HCT116 (cell line): ENCODE measurements around the gene RBM28. TPM values are rescaled to one million over a fixed set of nuclear protein-coding genes. Genes with fewer than 3 reads are reported as not detected.

Source experiments
- ATAC-seq: fragments of 200-7000 bp; cut with Tn5 transposase; 2 replicates; pipeline ENCODE4 v1.9.1; 2020; ENCODE audit warnings: mild to moderate bottlenecking, moderate library complexity
- BruUV-seq: library from RNA; stranded (reverse); fragments of 400-500 nt; replicated peaks from 2 replicates; lab custom pipeline; 2021; lab: Mats Ljungman, UMichigan
- CTCF ChIA-PET: fragments of 300-600 bp; sonication (Branson Sonifier 250); formaldehyde crosslinking; loops from one replicate; lab custom pipeline; 2021; ENCODE audit warnings: antibody characterized with exemption; lab: Charles Lee
- POLR2A ChIA-PET: fragments of 300-600, 350-600 bp; sonication (Branson Sonifier 250); formaldehyde crosslinking; loops from one replicate; lab custom pipeline; 2021; ENCODE audit warnings: antibody characterized with exemption; lab: Charles Lee
- RAD21 ChIA-PET, 2 experiments: fragments of 300-600 bp; sonication (Branson Sonifier 250); formaldehyde crosslinking; loops; one replicate each; lab custom pipeline; 2023; ENCODE audit warnings: low total read pairs in 2 of 2; ENCODE audit not compliant: uncharacterized antibody in 2 of 2, unreplicated experiment in 2 of 2, low non-redundant PET in 1 of 2; lab: Charles Lee
- DNase-seq: peaks from one replicate; pipeline ENCODE4 v3.0.0-alpha.2; 2010; ENCODE audit warnings: low read depth, low spot score
- H2AFZ ChIP-seq: fragments of 200-600 bp; shearing (Covaris generic), sonication (generic); 2 replicates; pipeline ENCODE4 v1.6.1; 2017; ENCODE audit warnings: low read depth, mixed run types, mixed read lengths, antibody characterized with exemption, low read length; ENCODE audit not compliant: poor library complexity, severe bottlenecking
- H3K27ac ChIP-seq: 2 replicates; pipeline ENCODE4 v1.5.1; 2012; ENCODE audit warnings: low read depth, low read length
- H3K27me3 ChIP-seq: fragments of 200-600 bp; sonication (generic); 2 replicates; pipeline ENCODE4 v1.6.1; 2016; ENCODE audit warnings: mixed run types, low read length, mixed read lengths; ENCODE audit not compliant: insufficient read depth
- H3K36me3 ChIP-seq, 2 experiments: fragments of 200-500 bp in 1 of 2; fragments of 200-600 bp in 1 of 2; sonication (Bioruptor generic) in 1 of 2; sonication (generic) in 1 of 2; 2 replicates each; pipeline versions ENCODE4 v1.5.1 to v1.6.1; 2014 to 2016; ENCODE audit warnings: low read length in 2 of 2, inconsistent platforms in 1 of 2, mixed read lengths in 1 of 2, mixed run types in 1 of 2; ENCODE audit not compliant: insufficient read depth in 2 of 2, control insufficient read depth in 1 of 2
- H3K4me1 ChIP-seq, 2 experiments: fragments of 200-600 bp in 1 of 2; sonication (generic) in 1 of 2; 2 replicates each; pipeline versions ENCODE4 v1.5.1 to v1.6.1; 2012 to 2017; ENCODE audit warnings: low read length in 2 of 2, inconsistent platforms in 1 of 2, mild to moderate bottlenecking in 1 of 2, mixed read lengths in 1 of 2, mixed run types in 1 of 2, moderate library complexity in 1 of 2; ENCODE audit not compliant: insufficient read depth in 2 of 2, control insufficient read depth in 1 of 2
- H3K4me2 ChIP-seq: fragments of 200-600 bp; sonication (generic); 2 replicates; pipeline ENCODE4 v1.6.1; 2017; ENCODE audit warnings: mixed run types, low read length, mixed read lengths
- H3K4me3 ChIP-seq, 2 experiments: fragments of 200-600 bp in 1 of 2; sonication (generic) in 1 of 2; replicated peaks in 1 of 2; 2 replicates each; pipeline ENCODE4 v1.5.1; 2011 to 2016; ENCODE audit warnings: low read length in 2 of 2, control low read depth in 1 of 2, low read depth in 1 of 2, mild to moderate bottlenecking in 1 of 2, mixed read lengths in 1 of 2, mixed run types in 1 of 2
- H3K79me2 ChIP-seq: fragments of 200-600 bp; sonication (generic); 2 replicates; pipeline ENCODE4 v1.6.1; 2017; ENCODE audit warnings: mild to moderate bottlenecking, mixed run types, low read length, moderate library complexity, mixed read lengths; ENCODE audit not compliant: insufficient read depth
- H3K9ac ChIP-seq: fragments of 200-600 bp; sonication (generic); 2 replicates; pipeline ENCODE4 v1.6.1; 2016; ENCODE audit warnings: low read length, mixed read lengths
- H3K9me2 ChIP-seq: fragments of 200-600 bp; sonication (generic), shearing (Covaris generic); 2 replicates; pipeline ENCODE4 v1.6.1; 2017; ENCODE audit warnings: mixed run types, mild to moderate bottlenecking, moderate library complexity; ENCODE audit not compliant: insufficient read depth
- H3K9me3 ChIP-seq, 2 experiments: fragments of 200-500 bp in 1 of 2; fragments of 200-600 bp in 1 of 2; sonication (Bioruptor generic) in 1 of 2; sonication (generic) in 1 of 2; 2 replicates each; pipeline ENCODE4 v1.6.1; 2014 to 2017; ENCODE audit warnings: low read length in 2 of 2, mixed read lengths in 2 of 2, inconsistent platforms in 1 of 2, low read depth in 1 of 2, mild to moderate bottlenecking in 1 of 2, mixed run types in 1 of 2, moderate library complexity in 1 of 2; ENCODE audit not compliant: control insufficient read depth in 1 of 2, insufficient read depth in 1 of 2
- H4K20me1 ChIP-seq: fragments of 200-600 bp; sonication (generic), shearing (Covaris generic); 2 replicates; pipeline ENCODE4 v1.6.1; 2017; ENCODE audit warnings: mixed run types, mild to moderate bottlenecking, moderate library complexity; ENCODE audit not compliant: insufficient read depth
- CBX3 ChIP-seq: IDR thresholded peaks from 2 replicates; pipeline ENCODE4 v1.6.1; 2012; ENCODE audit warnings: low read depth
- EZH2phosphoT487 ChIP-seq: fragments of 200-600 bp; IDR thresholded peaks from 2 replicates; pipeline ENCODE4 v1.6.1; 2018; ENCODE audit warnings: antibody characterized with exemption, borderline replicate concordance
- FOSL1 ChIP-seq: IDR thresholded peaks from 2 replicates; pipeline ENCODE4 v1.6.1; 2012; ENCODE audit warnings: low read depth
- JUND ChIP-seq: IDR thresholded peaks from 2 replicates; pipeline ENCODE4 v1.6.1; 2012
- SP1 ChIP-seq: IDR thresholded peaks from 2 replicates; pipeline ENCODE4 v1.6.1; 2012; ENCODE audit warnings: low read depth
- SRF ChIP-seq: IDR thresholded peaks from 2 replicates; pipeline ENCODE4 v1.6.1; 2012; ENCODE audit warnings: low read depth
- TCF7L2 ChIP-seq: IDR thresholded peaks from 2 replicates; pipeline ENCODE4 v1.7.0; 2011; ENCODE audit warnings: borderline replicate concordance, inconsistent platforms; ENCODE audit not compliant: insufficient read depth, insufficient read length; ENCODE audit errors: extremely low read depth
- YY1 ChIP-seq: IDR thresholded peaks from 2 replicates; pipeline ENCODE4 v1.6.1; 2011; ENCODE audit warnings: low read length, low read depth, moderate library complexity, mild to moderate bottlenecking; ENCODE audit not compliant: insufficient replicate concordance; ENCODE audit errors: extremely low read depth
- intact Hi-C: fragments of 100-400 bp; cut with micrococcal nuclease; formaldehyde crosslinking; loops from 2 replicates; pipeline ENCODE4 v1.10.0; 2022
- total RNA-seq: library from RNA; stranded (reverse); gene quantifications from one replicate; pipeline ENCODE4 v1.2.1, GENCODE V29; 2021; ENCODE audit not compliant: unreplicated experiment
- TF ChIP-seq, protein P1 (sequence below): IDR thresholded peaks from 2 replicates; pipeline ENCODE4 v1.6.1; 2012; ENCODE audit warnings: low read depth
- TF ChIP-seq, protein P2 (sequence below): IDR thresholded peaks from 2 replicates; pipeline ENCODE4 v1.6.1; 2011; ENCODE audit warnings: mild to moderate bottlenecking, low read length, moderate library complexity; ENCODE audit not compliant: insufficient replicate concordance; ENCODE audit errors: extremely low read depth

Gene RBM28
- total RNA-seq, 1 experiment from 2014 or later, result 66.3 TPM

DNA sequence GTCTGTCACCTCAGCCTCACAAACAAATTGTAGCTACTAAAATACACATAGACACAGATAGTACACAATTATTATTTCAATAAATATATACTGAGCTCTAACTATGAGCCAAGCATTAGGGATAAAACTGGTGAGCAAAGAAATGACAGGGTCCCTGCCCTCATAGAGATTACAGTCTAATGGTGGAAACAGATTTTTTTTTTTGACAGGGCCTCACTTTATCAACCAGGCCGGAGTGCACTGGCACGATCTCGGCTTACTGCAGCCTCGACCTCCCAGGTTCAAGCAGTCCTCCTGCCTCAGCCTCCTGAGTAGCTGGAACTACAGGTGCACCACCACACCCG lies 695 bp upstream of the RBM28 start:
- Histone ChIP-seq H3K27me3 (no peaks in the 10 kb centered on the region), H4K20me1 (no peaks in the 10 kb centered on the region), H3K4me3 (peak overlapping the region in 1 of 2 experiments; percentile 92; a peak in 1 of 4 replicates), H2AFZ (peak overlapping the region; percentile 100), H3K4me1 (peaks cover 9 to 18% of the 10 kb centered on the region in 2 experiments), H3K9me3 (no peaks in the 10 kb centered on the region), H3K36me3 (peaks cover 0 to 4% of the 10 kb centered on the region in 2 experiments; a peak in 1 of 4 replicates), H3K4me2 (peak overlapping the region; percentile 75), H3K27ac (no peak overlapping the region), H3K79me2 (peaks cover 43% of the 10 kb centered on the region), H3K9me2 (no peaks in the 10 kb centered on the region), H3K9ac (no peak overlapping the region)
- ATAC-seq, result no peak
- RAD21 ChIA-PET, result no interaction called here
- TF ChIP-seq, protein P1, sequence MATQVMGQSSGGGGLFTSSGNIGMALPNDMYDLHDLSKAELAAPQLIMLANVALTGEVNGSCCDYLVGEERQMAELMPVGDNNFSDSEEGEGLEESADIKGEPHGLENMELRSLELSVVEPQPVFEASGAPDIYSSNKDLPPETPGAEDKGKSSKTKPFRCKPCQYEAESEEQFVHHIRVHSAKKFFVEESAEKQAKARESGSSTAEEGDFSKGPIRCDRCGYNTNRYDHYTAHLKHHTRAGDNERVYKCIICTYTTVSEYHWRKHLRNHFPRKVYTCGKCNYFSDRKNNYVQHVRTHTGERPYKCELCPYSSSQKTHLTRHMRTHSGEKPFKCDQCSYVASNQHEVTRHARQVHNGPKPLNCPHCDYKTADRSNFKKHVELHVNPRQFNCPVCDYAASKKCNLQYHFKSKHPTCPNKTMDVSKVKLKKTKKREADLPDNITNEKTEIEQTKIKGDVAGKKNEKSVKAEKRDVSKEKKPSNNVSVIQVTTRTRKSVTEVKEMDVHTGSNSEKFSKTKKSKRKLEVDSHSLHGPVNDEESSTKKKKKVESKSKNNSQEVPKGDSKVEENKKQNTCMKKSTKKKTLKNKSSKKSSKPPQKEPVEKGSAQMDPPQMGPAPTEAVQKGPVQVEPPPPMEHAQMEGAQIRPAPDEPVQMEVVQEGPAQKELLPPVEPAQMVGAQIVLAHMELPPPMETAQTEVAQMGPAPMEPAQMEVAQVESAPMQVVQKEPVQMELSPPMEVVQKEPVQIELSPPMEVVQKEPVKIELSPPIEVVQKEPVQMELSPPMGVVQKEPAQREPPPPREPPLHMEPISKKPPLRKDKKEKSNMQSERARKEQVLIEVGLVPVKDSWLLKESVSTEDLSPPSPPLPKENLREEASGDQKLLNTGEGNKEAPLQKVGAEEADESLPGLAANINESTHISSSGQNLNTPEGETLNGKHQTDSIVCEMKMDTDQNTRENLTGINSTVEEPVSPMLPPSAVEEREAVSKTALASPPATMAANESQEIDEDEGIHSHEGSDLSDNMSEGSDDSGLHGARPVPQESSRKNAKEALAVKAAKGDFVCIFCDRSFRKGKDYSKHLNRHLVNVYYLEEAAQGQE, result no peak
- TF ChIP-seq YY1, result no peak
- no peak for TF ChIP-seq SRF
- TF ChIP-seq FOSL1, result no peak
- no peak for TF ChIP-seq SP1
- no peak for TF ChIP-seq EZH2phosphoT487
- TF ChIP-seq, protein P2, sequence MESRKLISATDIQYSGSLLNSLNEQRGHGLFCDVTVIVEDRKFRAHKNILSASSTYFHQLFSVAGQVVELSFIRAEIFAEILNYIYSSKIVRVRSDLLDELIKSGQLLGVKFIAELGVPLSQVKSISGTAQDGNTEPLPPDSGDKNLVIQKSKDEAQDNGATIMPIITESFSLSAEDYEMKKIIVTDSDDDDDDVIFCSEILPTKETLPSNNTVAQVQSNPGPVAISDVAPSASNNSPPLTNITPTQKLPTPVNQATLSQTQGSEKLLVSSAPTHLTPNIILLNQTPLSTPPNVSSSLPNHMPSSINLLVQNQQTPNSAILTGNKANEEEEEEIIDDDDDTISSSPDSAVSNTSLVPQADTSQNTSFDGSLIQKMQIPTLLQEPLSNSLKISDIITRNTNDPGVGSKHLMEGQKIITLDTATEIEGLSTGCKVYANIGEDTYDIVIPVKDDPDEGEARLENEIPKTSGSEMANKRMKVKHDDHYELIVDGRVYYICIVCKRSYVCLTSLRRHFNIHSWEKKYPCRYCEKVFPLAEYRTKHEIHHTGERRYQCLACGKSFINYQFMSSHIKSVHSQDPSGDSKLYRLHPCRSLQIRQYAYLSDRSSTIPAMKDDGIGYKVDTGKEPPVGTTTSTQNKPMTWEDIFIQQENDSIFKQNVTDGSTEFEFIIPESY, result no peak
- TF ChIP-seq CBX3, result no peak
- TF ChIP-seq TCF7L2, result no peak
- no peak for TF ChIP-seq JUND
- no TSS peak for BruUV-seq
- CTCF ChIA-PET, result interaction anchor here (1.0 to 2.5 kb wide), 3 partner anchors 37 to 115 kb away, joined by 4 to 9 read pairs (median 7); no protein-coding TSS in a partner anchor
- no peak for DNase-seq
- intact Hi-C loops, result no loop called here
- POLR2A ChIA-PET, result interaction anchor here (0.7 to 1.0 kb wide), 2 partner anchors 14 to 67 kb away, joined by 3 read pairs; no protein-coding TSS in a partner anchor
